Right lobe of liver (tissue), 6 donors: ENCODE measurements around the gene C1QTNF8. TPM values are rescaled to one million over a fixed set of nuclear protein-coding genes. Genes with fewer than 3 reads are reported as not detected.

Experiments used
- ATAC-seq, 4 donors: fragments of 200-7000 bp; cut with Tn5 transposase; one replicate each; pipeline ENCODE4 v1.9.1; 2020; ENCODE audit warnings: mild to moderate bottlenecking in 4 of 4, moderate library complexity in 4 of 4
- DNase-seq, 3 donors: peaks; one replicate each; pipeline ENCODE4 v3.0.0-alpha.2; 2020
- H3K27ac ChIP-seq, 3 donors: fragments of 200-600 bp; one replicate each; pipeline ENCODE4 v1.8.0; 2022
- H3K27me3 ChIP-seq, 2 donors: fragments of 200-600 bp; one replicate each; pipeline ENCODE4 v1.8.0; 2022
- H3K36me3 ChIP-seq, 4 donors: fragments of 200-600 bp; sonication (generic) in 1 of 4; one replicate each; pipeline versions ENCODE4 v1.5.1 to v1.8.0; 2017 to 2022; ENCODE audit warnings: control low read depth in 1 of 4
- H3K4me1 ChIP-seq, 4 donors: fragments of 200-600 bp; sonication (generic) in 1 of 4; one replicate each; pipeline versions ENCODE4 v1.5.1 to v1.8.0; 2017 to 2022; ENCODE audit warnings: control low read depth in 1 of 4
- H3K4me3 ChIP-seq, 3 donors: fragments of 200-600 bp; one replicate each; pipeline ENCODE4 v1.8.0; 2022
- H3K9me3 ChIP-seq, 4 donors: fragments of 200-600 bp; sonication (generic) in 1 of 4; one replicate each; pipeline versions ENCODE4 v1.5.1 to v1.8.0; 2017 to 2022; ENCODE audit warnings: control low read depth in 1 of 4
- POLR2A ChIP-seq: fragments of 450-650 bp; IDR thresholded peaks from one replicate; pipeline ENCODE4 v1.6.1; 2017; ENCODE audit warnings: antibody characterized with exemption, mild to moderate bottlenecking
- WGBS: methylation state at CpG from one replicate; pipeline ENCODE4 v1.1.6; 2018; ENCODE audit warnings: low coverage, low lambda C conversion rate; ENCODE audit not compliant: insufficient coverage; ENCODE audit errors: missing lambda C conversion rate; 5-methylcytosine and 5-hydroxymethylcytosine counted together
- intact Hi-C, 2 donors: fragments of 100-400 bp; cut with DNase I; formaldehyde crosslinking; loops; one replicate each; pipeline versions ENCODE4 v1.11.2 to v1.14.1; 2022
- total RNA-seq, 6 experiments: library from RNA; depleted of rRNA in 2 of 6; stranded (reverse); fragments of >200 nt in 2 of 6; fragmentation: NEBNext Ultra II Directional in 3 of 6; extraction: Animal tissue kit (Norgen Biotek cat#: 25700) in 3 of 6; gene quantifications; one replicate each; pipeline versions ENCODE4 v1.1.0 to v1.2.4, GENCODE V29; 2016 to 2023
- TF ChIP-seq, protein P1 (sequence below), 4 donors: fragments of 200-600 bp in 3 of 4; fragments of 450-650 bp in 1 of 4; IDR thresholded peaks; one replicate each; pipeline versions ENCODE4 v1.5.1 to v1.8.0; 2016 to 2022; ENCODE audit warnings: antibody characterized with exemption in 4 of 4, mild to moderate bottlenecking in 2 of 4
- donor health status: DM: no; HTN: yes; CAD: no.
- donor health status: DM: no; HTN: no; CAD: no.
- donor health status: DM: no; HTN: no; CAD: no.
- donor health status: DM: no; HTN: yes; CAD: no.
- donor health status: DM: no; HTN: yes; CAD: no.

Gene C1QTNF8
- total RNA-seq, 6 experiments from 2014 or later, result not detected

DNA sequence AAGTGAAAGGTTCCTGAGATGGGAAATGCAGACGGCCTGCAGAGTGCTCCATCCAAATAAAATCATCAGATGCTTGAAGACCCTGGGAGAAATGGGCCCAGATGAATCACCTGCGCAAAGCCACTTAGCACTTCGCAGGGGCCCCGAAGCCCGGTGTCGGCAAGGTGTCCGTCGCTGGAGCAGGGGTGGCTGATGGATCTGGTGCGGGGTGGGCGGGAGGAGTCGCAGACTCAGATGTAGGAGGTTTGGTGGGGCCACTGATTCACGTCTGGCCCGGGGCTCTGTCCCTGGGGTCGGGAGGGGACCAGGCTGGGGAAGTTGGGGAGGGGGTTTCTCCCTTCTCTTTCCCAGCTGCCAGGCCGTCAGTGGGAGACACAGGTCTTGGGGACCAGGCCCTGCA, 45.1 kb downstream of the C1QTNF8 start:
- intact Hi-C loops, result loop anchor here (5.0 kb wide), 2 partner anchors 239 to 339 kb away; no protein-coding TSS in a partner anchor
- 74% methylated on average over 4 of the region's 15 CpGs for WGBS

DNA sequence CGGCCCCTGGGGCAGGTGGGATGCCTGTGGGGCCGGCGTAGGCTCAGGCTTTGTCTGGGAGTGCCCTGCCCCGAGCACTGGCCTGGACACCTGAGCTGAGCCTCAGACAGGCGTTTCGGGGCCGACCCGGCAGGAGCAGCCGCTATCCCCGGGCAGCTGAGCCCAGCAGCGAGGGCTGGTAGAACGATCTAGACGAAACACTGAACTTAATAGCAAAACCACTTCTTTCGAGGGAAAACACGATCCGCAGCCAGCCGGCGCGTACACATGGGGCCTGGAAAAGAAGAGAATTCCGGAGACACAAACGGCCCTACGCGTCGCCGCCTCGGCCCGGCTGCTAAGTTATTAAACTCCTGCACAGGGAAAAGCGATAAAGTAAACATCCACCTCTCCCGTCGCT, 45.5 kb downstream of the C1QTNF8 start:
- Histone ChIP-seq H3K4me1 (no peaks in the 10 kb centered on the region), H3K36me3 (no peaks in the 10 kb centered on the region)
- intact Hi-C loops, result loop anchor here (5.0 kb wide), 2 partner anchors 238 to 338 kb away; no protein-coding TSS in a partner anchor

More for the DNA sequence above, 45.1 kb downstream of the C1QTNF8 start:
- no peaks in the 10 kb centered on the region for H3K27me3 ChIP-seq
- no peaks in the 10 kb centered on the region for H3K9me3 ChIP-seq
- H3K4me3 ChIP-seq, result no peak overlapping the region
- TF ChIP-seq, protein P1, sequence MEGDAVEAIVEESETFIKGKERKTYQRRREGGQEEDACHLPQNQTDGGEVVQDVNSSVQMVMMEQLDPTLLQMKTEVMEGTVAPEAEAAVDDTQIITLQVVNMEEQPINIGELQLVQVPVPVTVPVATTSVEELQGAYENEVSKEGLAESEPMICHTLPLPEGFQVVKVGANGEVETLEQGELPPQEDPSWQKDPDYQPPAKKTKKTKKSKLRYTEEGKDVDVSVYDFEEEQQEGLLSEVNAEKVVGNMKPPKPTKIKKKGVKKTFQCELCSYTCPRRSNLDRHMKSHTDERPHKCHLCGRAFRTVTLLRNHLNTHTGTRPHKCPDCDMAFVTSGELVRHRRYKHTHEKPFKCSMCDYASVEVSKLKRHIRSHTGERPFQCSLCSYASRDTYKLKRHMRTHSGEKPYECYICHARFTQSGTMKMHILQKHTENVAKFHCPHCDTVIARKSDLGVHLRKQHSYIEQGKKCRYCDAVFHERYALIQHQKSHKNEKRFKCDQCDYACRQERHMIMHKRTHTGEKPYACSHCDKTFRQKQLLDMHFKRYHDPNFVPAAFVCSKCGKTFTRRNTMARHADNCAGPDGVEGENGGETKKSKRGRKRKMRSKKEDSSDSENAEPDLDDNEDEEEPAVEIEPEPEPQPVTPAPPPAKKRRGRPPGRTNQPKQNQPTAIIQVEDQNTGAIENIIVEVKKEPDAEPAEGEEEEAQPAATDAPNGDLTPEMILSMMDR (IDR thresholded peaks at IDR 0.05), result no peak
- TF ChIP-seq POLR2A, result no peak
- no peak overlapping the region for H3K27ac ChIP-seq
- no peaks in the 10 kb centered on the region for H3K36me3 ChIP-seq
- DNase-seq, result no peak
- no peaks in the 10 kb centered on the region for H3K4me1 ChIP-seq
- ATAC-seq, result no peak

DNA sequence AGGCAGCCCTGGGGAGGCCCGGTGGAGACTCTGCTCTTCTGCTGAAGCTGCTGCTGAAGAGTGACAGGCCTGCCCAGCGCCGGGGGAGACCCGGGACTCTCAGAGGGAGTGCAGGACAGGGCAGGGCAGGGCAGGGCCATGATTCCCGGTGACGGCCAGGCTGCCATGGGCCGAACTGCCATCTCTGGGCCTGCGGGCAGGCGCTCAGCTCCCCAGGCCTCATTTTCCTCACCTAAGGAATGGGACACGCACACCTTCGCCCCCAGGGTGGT, 46.1 kb downstream of the C1QTNF8 start:
- intact Hi-C loops, result loop anchor here (5.0 kb wide), 2 partner anchors 238 to 338 kb away; no protein-coding TSS in a partner anchor
- no peak for DNase-seq
- WGBS, result no CpG with 5 or more reads among the region's 11 CpGs
- TF ChIP-seq, protein P1 (IDR thresholded peaks at IDR 0.05), result no peak
- no peaks in the 10 kb centered on the region for H3K27me3 ChIP-seq
- no peak overlapping the region for H3K4me3 ChIP-seq
- no peaks in the 10 kb centered on the region for H3K9me3 ChIP-seq
- no peaks in the 10 kb centered on the region for H3K4me1 ChIP-seq
- H3K27ac ChIP-seq, result no peak overlapping the region
- H3K36me3 ChIP-seq, result no peaks in the 10 kb centered on the region
- no peak for ATAC-seq

More for the DNA sequence above, 45.5 kb downstream of the C1QTNF8 start:
- Histone ChIP-seq H3K9me3 (no peaks in the 10 kb centered on the region), H3K27me3 (no peaks in the 10 kb centered on the region), H3K4me3 (no peak overlapping the region), H3K27ac (no peak overlapping the region)
- WGBS, result 81% methylated on average over 14 of the region's 30 CpGs
- DNase-seq (no peak), ATAC-seq (no peak)
- TF ChIP-seq, protein P1 (IDR thresholded peaks at IDR 0.05), result no peak
- no peak for TF ChIP-seq POLR2A

DNA sequence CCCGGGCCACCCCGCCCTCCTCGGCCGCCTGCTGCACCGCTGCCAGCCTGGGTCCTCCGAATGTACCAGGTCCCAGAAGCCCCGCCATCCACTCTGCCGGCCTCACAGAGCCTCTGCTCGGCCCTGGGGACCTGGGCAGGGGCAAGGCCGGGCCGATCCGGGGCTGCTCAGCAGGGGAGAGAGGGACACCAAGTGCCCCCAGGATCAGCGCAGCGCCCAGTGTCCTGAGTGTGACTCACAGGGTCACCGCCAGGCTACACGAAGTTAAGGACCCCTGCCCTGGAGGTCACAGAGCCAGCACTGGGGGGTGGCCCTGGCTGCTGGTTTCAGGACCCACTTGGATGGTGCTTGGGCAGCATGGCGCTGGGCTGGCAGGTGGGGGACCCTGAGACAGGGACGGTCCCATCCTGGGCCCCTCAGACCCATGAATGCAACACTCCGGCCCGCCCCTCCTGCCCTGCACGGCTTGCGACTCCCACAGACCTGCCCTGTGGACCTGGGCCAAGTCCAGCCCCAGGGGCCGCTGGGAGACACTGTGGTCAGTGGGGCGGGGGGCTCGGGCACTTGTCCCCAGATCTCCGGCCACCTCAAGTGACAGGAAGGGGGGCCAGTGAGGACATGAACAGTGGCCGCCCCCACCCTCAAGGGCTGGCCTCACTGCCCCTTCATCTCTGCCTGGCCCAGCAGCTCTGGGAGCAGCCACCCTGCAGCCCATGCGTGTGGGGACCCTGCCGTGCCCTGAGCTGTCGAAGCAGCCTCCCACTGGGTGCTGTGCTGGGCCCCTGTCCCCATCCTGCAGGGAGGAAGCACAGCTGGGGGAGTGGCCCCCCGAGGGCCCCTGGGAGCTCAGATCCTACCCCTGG, 46.7 kb downstream of the C1QTNF8 start:
- DNase-seq, result no peak
- H3K4me3 ChIP-seq, result no peak overlapping the region
- no peak for TF ChIP-seq POLR2A
- TF ChIP-seq, protein P1 (IDR thresholded peaks at IDR 0.05), result no peak
- ATAC-seq, result no peak
- no peaks in the 10 kb centered on the region for H3K27me3 ChIP-seq
- WGBS, result 67% methylated on average over 3 of the region's 31 CpGs
- no peaks in the 10 kb centered on the region for H3K9me3 ChIP-seq
- no peaks in the 10 kb centered on the region for H3K4me1 ChIP-seq
- H3K36me3 ChIP-seq, result no peaks in the 10 kb centered on the region
- intact Hi-C loops, result no loop called here
- H3K27ac ChIP-seq, result no peak overlapping the region
